HCT116 (cell line): ENCODE data around the gene MAN1A1. TPM values are rescaled to one million over a fixed set of nuclear protein-coding genes. Genes with fewer than 3 reads are reported as not detected.

Source experiments
- ATAC-seq: fragments of 200-7000 bp; cut with Tn5 transposase; 2 replicates; pipeline ENCODE4 v1.9.1; 2020; ENCODE audit warnings: mild to moderate bottlenecking, moderate library complexity
- BruUV-seq: library from RNA; stranded (reverse); fragments of 400-500 nt; replicated peaks from 2 replicates; lab custom pipeline; 2021; lab: Mats Ljungman, UMichigan
- CTCF ChIA-PET: fragments of 300-600 bp; sonication (Branson Sonifier 250); formaldehyde crosslinking; loops from one replicate; lab custom pipeline; 2021; ENCODE audit warnings: antibody characterized with exemption; lab: Charles Lee
- POLR2A ChIA-PET: fragments of 300-600, 350-600 bp; sonication (Branson Sonifier 250); formaldehyde crosslinking; loops from one replicate; lab custom pipeline; 2021; ENCODE audit warnings: antibody characterized with exemption; lab: Charles Lee
- RAD21 ChIA-PET, 2 experiments: fragments of 300-600 bp; sonication (Branson Sonifier 250); formaldehyde crosslinking; loops; one replicate each; lab custom pipeline; 2023; ENCODE audit warnings: low total read pairs in 2 of 2; ENCODE audit not compliant: uncharacterized antibody in 2 of 2, unreplicated experiment in 2 of 2, low non-redundant PET in 1 of 2; lab: Charles Lee
- DNase-seq: peaks from one replicate; pipeline ENCODE4 v3.0.0-alpha.2; 2010; ENCODE audit warnings: low read depth, low spot score
- H2AFZ ChIP-seq: fragments of 200-600 bp; shearing (Covaris generic), sonication (generic); 2 replicates; pipeline ENCODE4 v1.6.1; 2017; ENCODE audit warnings: low read depth, mixed run types, mixed read lengths, antibody characterized with exemption, low read length; ENCODE audit not compliant: poor library complexity, severe bottlenecking
- H3K27ac ChIP-seq: 2 replicates; pipeline ENCODE4 v1.5.1; 2012; ENCODE audit warnings: low read depth, low read length
- H3K27me3 ChIP-seq: fragments of 200-600 bp; sonication (generic); 2 replicates; pipeline ENCODE4 v1.6.1; 2016; ENCODE audit warnings: mixed run types, low read length, mixed read lengths; ENCODE audit not compliant: insufficient read depth
- H3K36me3 ChIP-seq, 2 experiments: fragments of 200-500 bp in 1 of 2; fragments of 200-600 bp in 1 of 2; sonication (Bioruptor generic) in 1 of 2; sonication (generic) in 1 of 2; 2 replicates each; pipeline versions ENCODE4 v1.5.1 to v1.6.1; 2014 to 2016; ENCODE audit warnings: low read length in 2 of 2, inconsistent platforms in 1 of 2, mixed read lengths in 1 of 2, mixed run types in 1 of 2; ENCODE audit not compliant: insufficient read depth in 2 of 2, control insufficient read depth in 1 of 2
- H3K4me1 ChIP-seq, 2 experiments: fragments of 200-600 bp in 1 of 2; sonication (generic) in 1 of 2; 2 replicates each; pipeline versions ENCODE4 v1.5.1 to v1.6.1; 2012 to 2017; ENCODE audit warnings: low read length in 2 of 2, inconsistent platforms in 1 of 2, mild to moderate bottlenecking in 1 of 2, mixed read lengths in 1 of 2, mixed run types in 1 of 2, moderate library complexity in 1 of 2; ENCODE audit not compliant: insufficient read depth in 2 of 2, control insufficient read depth in 1 of 2
- H3K4me2 ChIP-seq: fragments of 200-600 bp; sonication (generic); 2 replicates; pipeline ENCODE4 v1.6.1; 2017; ENCODE audit warnings: mixed run types, low read length, mixed read lengths
- H3K4me3 ChIP-seq, 2 experiments: fragments of 200-600 bp in 1 of 2; sonication (generic) in 1 of 2; replicated peaks in 1 of 2; 2 replicates each; pipeline ENCODE4 v1.5.1; 2011 to 2016; ENCODE audit warnings: low read length in 2 of 2, control low read depth in 1 of 2, low read depth in 1 of 2, mild to moderate bottlenecking in 1 of 2, mixed read lengths in 1 of 2, mixed run types in 1 of 2
- H3K79me2 ChIP-seq: fragments of 200-600 bp; sonication (generic); 2 replicates; pipeline ENCODE4 v1.6.1; 2017; ENCODE audit warnings: mild to moderate bottlenecking, mixed run types, low read length, moderate library complexity, mixed read lengths; ENCODE audit not compliant: insufficient read depth
- H3K9ac ChIP-seq: fragments of 200-600 bp; sonication (generic); 2 replicates; pipeline ENCODE4 v1.6.1; 2016; ENCODE audit warnings: low read length, mixed read lengths
- H3K9me2 ChIP-seq: fragments of 200-600 bp; sonication (generic), shearing (Covaris generic); 2 replicates; pipeline ENCODE4 v1.6.1; 2017; ENCODE audit warnings: mixed run types, mild to moderate bottlenecking, moderate library complexity; ENCODE audit not compliant: insufficient read depth
- H3K9me3 ChIP-seq, 2 experiments: fragments of 200-500 bp in 1 of 2; fragments of 200-600 bp in 1 of 2; sonication (Bioruptor generic) in 1 of 2; sonication (generic) in 1 of 2; 2 replicates each; pipeline ENCODE4 v1.6.1; 2014 to 2017; ENCODE audit warnings: low read length in 2 of 2, mixed read lengths in 2 of 2, inconsistent platforms in 1 of 2, low read depth in 1 of 2, mild to moderate bottlenecking in 1 of 2, mixed run types in 1 of 2, moderate library complexity in 1 of 2; ENCODE audit not compliant: control insufficient read depth in 1 of 2, insufficient read depth in 1 of 2
- H4K20me1 ChIP-seq: fragments of 200-600 bp; sonication (generic), shearing (Covaris generic); 2 replicates; pipeline ENCODE4 v1.6.1; 2017; ENCODE audit warnings: mixed run types, mild to moderate bottlenecking, moderate library complexity; ENCODE audit not compliant: insufficient read depth
- CEBPB ChIP-seq: IDR thresholded peaks from 2 replicates; pipeline ENCODE4 v1.6.1; 2012; ENCODE audit warnings: low read depth
- EGR1 ChIP-seq: IDR thresholded peaks from 2 replicates; pipeline ENCODE4 v1.6.1; 2012; ENCODE audit warnings: low read depth
- EZH2 ChIP-seq: fragments of 200-600 bp; sonication (generic); IDR thresholded peaks from 2 replicates; pipeline ENCODE4 v1.6.1; 2017; ENCODE audit warnings: antibody characterized with exemption, mixed run types
- EZH2phosphoT487 ChIP-seq: fragments of 200-600 bp; IDR thresholded peaks from 2 replicates; pipeline ENCODE4 v1.6.1; 2018; ENCODE audit warnings: antibody characterized with exemption, borderline replicate concordance
- FOSL1 ChIP-seq: IDR thresholded peaks from 2 replicates; pipeline ENCODE4 v1.6.1; 2012; ENCODE audit warnings: low read depth
- JUND ChIP-seq: IDR thresholded peaks from 2 replicates; pipeline ENCODE4 v1.6.1; 2012
- MAX ChIP-seq: IDR thresholded peaks from 2 replicates; pipeline ENCODE4 v1.6.1; 2012
- POLR2A ChIP-seq: IDR thresholded peaks from 2 replicates; pipeline ENCODE4 v1.7.0; 2011; ENCODE audit warnings: borderline replicate concordance; ENCODE audit not compliant: insufficient read depth, insufficient read length; ENCODE audit errors: extremely low read depth
- POLR2AphosphoS5 ChIP-seq: IDR thresholded peaks from 2 replicates; pipeline ENCODE4 v1.6.1; 2011; ENCODE audit warnings: mild to moderate bottlenecking, low read depth, low read length, moderate library complexity
- RAD21 ChIP-seq: IDR thresholded peaks from 2 replicates; pipeline ENCODE4 v1.6.1; 2012; ENCODE audit warnings: low read depth, mild to moderate bottlenecking
- SIN3A ChIP-seq: IDR thresholded peaks from 2 replicates; pipeline ENCODE4 v1.6.1; 2012; ENCODE audit warnings: low read depth
- SP1 ChIP-seq: IDR thresholded peaks from 2 replicates; pipeline ENCODE4 v1.6.1; 2012; ENCODE audit warnings: low read depth
- SRF ChIP-seq: IDR thresholded peaks from 2 replicates; pipeline ENCODE4 v1.6.1; 2012; ENCODE audit warnings: low read depth
- TCF7L2 ChIP-seq: IDR thresholded peaks from 2 replicates; pipeline ENCODE4 v1.7.0; 2011; ENCODE audit warnings: borderline replicate concordance, inconsistent platforms; ENCODE audit not compliant: insufficient read depth, insufficient read length; ENCODE audit errors: extremely low read depth
- YY1 ChIP-seq: IDR thresholded peaks from 2 replicates; pipeline ENCODE4 v1.6.1; 2011; ENCODE audit warnings: low read length, low read depth, moderate library complexity, mild to moderate bottlenecking; ENCODE audit not compliant: insufficient replicate concordance; ENCODE audit errors: extremely low read depth
- ZFX ChIP-seq: fragments of 450-650 bp; IDR thresholded peaks from 2 replicates; pipeline ENCODE4 v1.6.1; 2017
- ZNF274 ChIP-seq: fragments of 200-500 bp; sonication (Bioruptor generic); IDR thresholded peaks from 2 replicates; pipeline ENCODE4 v1.6.1; 2014; ENCODE audit warnings: mild to moderate bottlenecking, low read depth, low read length, inconsistent platforms
- intact Hi-C: fragments of 100-400 bp; cut with micrococcal nuclease; formaldehyde crosslinking; loops from 2 replicates; pipeline ENCODE4 v1.10.0; 2022
- total RNA-seq: library from RNA; stranded (reverse); gene quantifications from one replicate; pipeline ENCODE4 v1.2.1, GENCODE V29; 2021; ENCODE audit not compliant: unreplicated experiment
- TF ChIP-seq, protein P1 (sequence below): IDR thresholded peaks from 2 replicates; pipeline ENCODE4 v1.6.1; 2012
- TF ChIP-seq, protein P2 (sequence below), 3 experiments: fragments of 200-600 bp in 1 of 3; sonication (generic) in 1 of 3; IDR thresholded peaks in 2 of 3; conservative IDR thresholded peaks in 1 of 3; 2 replicates each; pipeline ENCODE4 v1.5.1; 2012 to 2017; ENCODE audit warnings: low read depth in 2 of 3, low read length in 2 of 3, antibody characterized with exemption in 1 of 3, borderline replicate concordance in 1 of 3, control low read depth in 1 of 3, mild to moderate bottlenecking in 1 of 3, mixed read lengths in 1 of 3, mixed run types in 1 of 3, moderate library complexity in 1 of 3; ENCODE audit not compliant: insufficient read depth in 1 of 3
- TF ChIP-seq, protein P3 (sequence below): IDR thresholded peaks from 2 replicates; pipeline ENCODE4 v1.6.1; 2011; ENCODE audit warnings: mild to moderate bottlenecking, low read length, moderate library complexity; ENCODE audit not compliant: insufficient replicate concordance; ENCODE audit errors: extremely low read depth

The MAN1A1 gene
- total RNA-seq, 1 experiment from 2014 or later: 46.0 TPM

GRCh38 chr6:119192200-119192599 lies 157.4 kb downstream of the MAN1A1 start:
- ChIA-PET RAD21 (no interaction called here), CTCF (no interaction called here), POLR2A (interaction anchor here (0.7 kb wide), 1 partner anchor 35 kb away, joined by 3 read pairs; no protein-coding TSS in a partner anchor)
- ATAC-seq (no peak), DNase-seq (no peak)
- Histone ChIP-seq H2AFZ (no peak overlapping the region), H3K79me2 (no peaks in the 10 kb centered on the region), H4K20me1 (no peaks in the 10 kb centered on the region), H3K27ac (no peak overlapping the region), H3K4me2 (no peak overlapping the region), H3K9me2 (no peaks in the 10 kb centered on the region), H3K36me3 (peaks cover 0 to 46% of the 10 kb centered on the region in 2 experiments; a peak in 2 of 4 replicates), H3K9ac (no peak overlapping the region), H3K27me3 (no peaks in the 10 kb centered on the region), H3K9me3 (no peaks in the 10 kb centered on the region), H3K4me1 (peaks cover 0 to under 1% of the 10 kb centered on the region in 2 experiments; a peak in 2 of 4 replicates), H3K4me3 (no peak overlapping the region)
- BruUV-seq: no TSS peak
- intact Hi-C loops: no loop called here
- TF ChIP-seq FOSL1 (no peak), POLR2A (no peak), ZFX (no peak), TCF7L2 (no peak), CEBPB (no peak), RAD21 (no peak), POLR2AphosphoS5 (no peak), JUND (no peak), SP1 (no peak), EZH2 (no peak), SIN3A (no peak), ZNF274 (no peak), EZH2phosphoT487 (no peak), YY1 (no peak), MAX (no peak), EGR1 (no peak), SRF (no peak)
- TF ChIP-seq, protein P1, sequence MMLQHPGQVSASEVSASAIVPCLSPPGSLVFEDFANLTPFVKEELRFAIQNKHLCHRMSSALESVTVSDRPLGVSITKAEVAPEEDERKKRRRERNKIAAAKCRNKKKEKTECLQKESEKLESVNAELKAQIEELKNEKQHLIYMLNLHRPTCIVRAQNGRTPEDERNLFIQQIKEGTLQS: no peak
- TF ChIP-seq, protein P2, sequence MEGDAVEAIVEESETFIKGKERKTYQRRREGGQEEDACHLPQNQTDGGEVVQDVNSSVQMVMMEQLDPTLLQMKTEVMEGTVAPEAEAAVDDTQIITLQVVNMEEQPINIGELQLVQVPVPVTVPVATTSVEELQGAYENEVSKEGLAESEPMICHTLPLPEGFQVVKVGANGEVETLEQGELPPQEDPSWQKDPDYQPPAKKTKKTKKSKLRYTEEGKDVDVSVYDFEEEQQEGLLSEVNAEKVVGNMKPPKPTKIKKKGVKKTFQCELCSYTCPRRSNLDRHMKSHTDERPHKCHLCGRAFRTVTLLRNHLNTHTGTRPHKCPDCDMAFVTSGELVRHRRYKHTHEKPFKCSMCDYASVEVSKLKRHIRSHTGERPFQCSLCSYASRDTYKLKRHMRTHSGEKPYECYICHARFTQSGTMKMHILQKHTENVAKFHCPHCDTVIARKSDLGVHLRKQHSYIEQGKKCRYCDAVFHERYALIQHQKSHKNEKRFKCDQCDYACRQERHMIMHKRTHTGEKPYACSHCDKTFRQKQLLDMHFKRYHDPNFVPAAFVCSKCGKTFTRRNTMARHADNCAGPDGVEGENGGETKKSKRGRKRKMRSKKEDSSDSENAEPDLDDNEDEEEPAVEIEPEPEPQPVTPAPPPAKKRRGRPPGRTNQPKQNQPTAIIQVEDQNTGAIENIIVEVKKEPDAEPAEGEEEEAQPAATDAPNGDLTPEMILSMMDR (IDR thresholded peaks at IDR 0.05 in 2 of 3, conservative IDR thresholded peaks at IDR 0.05 in 1 of 3; ENCODE audit: borderline replicate concordance in 1 of 3, insufficient read depth in 1 of 3, low read depth in 2 of 3, low read length in 2 of 3): no peak
- TF ChIP-seq, protein P3, sequence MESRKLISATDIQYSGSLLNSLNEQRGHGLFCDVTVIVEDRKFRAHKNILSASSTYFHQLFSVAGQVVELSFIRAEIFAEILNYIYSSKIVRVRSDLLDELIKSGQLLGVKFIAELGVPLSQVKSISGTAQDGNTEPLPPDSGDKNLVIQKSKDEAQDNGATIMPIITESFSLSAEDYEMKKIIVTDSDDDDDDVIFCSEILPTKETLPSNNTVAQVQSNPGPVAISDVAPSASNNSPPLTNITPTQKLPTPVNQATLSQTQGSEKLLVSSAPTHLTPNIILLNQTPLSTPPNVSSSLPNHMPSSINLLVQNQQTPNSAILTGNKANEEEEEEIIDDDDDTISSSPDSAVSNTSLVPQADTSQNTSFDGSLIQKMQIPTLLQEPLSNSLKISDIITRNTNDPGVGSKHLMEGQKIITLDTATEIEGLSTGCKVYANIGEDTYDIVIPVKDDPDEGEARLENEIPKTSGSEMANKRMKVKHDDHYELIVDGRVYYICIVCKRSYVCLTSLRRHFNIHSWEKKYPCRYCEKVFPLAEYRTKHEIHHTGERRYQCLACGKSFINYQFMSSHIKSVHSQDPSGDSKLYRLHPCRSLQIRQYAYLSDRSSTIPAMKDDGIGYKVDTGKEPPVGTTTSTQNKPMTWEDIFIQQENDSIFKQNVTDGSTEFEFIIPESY: no peak
